Adipose tissue (tissue), 3 donors: Measurements from ENCODE around the gene MDFI. TPM values are rescaled to one million over a fixed set of nuclear protein-coding genes. Genes with fewer than 3 reads are reported as not detected.

Experiments
- H3K27ac ChIP-seq: one replicate; pipeline ENCODE4 v1.5.1; 2013; ENCODE audit warnings: low read depth, low read length
- WGBS, 3 donors: extraction: QIAGEN DNeasy Blood & Tissue Kit; methylation state at CpG; one replicate each; pipeline ENCODE4 v1.1.7; 2013; 5-methylcytosine and 5-hydroxymethylcytosine counted together
- polyA plus RNA-seq, 3 donors: library from polyadenylated mRNA; stranded (reverse); fragments of 200-250 nt; gene quantifications; one replicate each; pipeline ENCODE4 v1.2.3, GENCODE V29; 2013
- donor health status: healthy with polysubstance abuse.
- donor health status: Bipolar disorder and iron deficiency.
- donor health status: healthy.

MDFI gene, protein sequence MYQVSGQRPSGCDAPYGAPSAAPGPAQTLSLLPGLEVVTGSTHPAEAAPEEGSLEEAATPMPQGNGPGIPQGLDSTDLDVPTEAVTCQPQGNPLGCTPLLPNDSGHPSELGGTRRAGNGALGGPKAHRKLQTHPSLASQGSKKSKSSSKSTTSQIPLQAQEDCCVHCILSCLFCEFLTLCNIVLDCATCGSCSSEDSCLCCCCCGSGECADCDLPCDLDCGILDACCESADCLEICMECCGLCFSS
- 100 to 1,000 TPM in 1 of 3 donors, 10 to 100 TPM in 1, 1 to 10 TPM in 1; 5.5 to 178 (median 47.3) TPM for polyA plus RNA-seq

DNA sequence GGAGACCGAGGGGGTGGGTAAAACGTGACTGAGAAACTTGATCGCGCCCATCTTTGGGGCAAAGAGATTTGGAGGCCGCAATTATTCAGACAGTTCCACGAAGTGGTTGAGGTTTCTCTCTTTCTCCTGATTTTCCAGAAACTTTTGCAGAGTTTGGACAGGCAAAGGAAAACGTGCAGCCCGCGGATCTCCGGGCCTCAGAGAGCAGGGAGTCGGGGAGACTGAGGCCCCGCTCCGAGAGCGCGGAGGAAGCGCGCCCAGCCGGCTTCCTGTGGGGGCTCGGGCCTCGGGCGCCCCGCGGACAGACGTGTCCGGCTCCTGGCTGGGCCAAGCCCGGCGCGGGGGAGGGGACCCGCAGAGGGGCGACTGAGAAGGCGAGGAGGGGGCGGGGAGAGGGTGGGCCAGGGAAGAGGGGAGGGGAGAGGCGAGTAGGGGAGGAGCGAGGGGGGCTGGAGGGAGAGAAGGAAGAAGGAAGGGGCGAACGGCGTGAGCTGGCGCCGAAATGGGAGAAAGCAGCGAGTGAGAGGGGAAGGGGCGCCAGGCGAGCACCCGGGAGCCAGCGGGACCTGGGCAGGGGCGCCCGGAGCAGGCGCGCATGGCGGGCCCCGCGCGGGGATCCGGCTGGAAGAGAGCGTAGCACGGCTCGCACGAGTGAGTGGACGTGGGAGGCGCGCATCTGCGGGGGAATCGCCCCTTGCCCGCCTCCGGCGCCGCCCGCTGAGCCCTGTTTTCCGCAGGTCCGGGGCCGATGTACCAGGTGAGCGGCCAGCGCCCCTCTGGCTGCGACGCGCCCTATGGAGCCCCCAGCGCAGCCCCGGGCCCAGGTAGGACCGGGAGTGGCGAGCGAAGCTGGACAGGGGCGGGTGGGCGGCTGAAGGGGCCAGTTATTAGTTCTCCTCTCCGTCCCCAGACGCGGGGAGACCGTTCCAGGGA, at the start of gene MDFI:
Gene MDFI, plus strand, starts transcription at position 467 of the 933 bp plus-strand sequence. Its CDS starts 282 bp downstream, at position 749.
- 1% methylated on average over 61 to 86 of the region's 86 CpGs for WGBS, 3 donors
- H3K27ac ChIP-seq: no peak within 1 kb of the TSS

DNA sequence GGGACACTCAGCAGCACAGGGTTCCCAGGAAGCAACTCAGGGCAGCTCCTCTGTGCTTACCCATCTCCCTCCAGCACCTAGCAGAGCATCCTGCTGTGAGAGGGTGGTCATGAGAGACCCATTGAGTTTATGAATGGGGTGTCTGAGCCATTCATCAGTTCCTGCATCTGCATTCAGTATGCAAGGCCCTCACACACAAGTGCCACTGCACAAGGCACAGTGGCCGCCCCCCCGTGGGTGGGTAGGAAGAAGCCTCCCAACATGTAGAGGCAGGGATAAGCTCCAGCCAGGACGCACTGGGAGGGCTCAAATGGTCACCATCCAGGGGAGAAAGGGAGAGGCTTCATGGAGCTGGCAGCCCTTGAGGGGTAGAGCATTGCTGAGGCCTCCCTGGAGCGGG, 49.0 kb upstream of the MDFI start:
- WGBS, 3 donors: 83 to 88% (median 87%) methylated on average over 3 to 4 of the region's 4 CpGs
- H3K27ac ChIP-seq: no peak overlapping the region

DNA sequence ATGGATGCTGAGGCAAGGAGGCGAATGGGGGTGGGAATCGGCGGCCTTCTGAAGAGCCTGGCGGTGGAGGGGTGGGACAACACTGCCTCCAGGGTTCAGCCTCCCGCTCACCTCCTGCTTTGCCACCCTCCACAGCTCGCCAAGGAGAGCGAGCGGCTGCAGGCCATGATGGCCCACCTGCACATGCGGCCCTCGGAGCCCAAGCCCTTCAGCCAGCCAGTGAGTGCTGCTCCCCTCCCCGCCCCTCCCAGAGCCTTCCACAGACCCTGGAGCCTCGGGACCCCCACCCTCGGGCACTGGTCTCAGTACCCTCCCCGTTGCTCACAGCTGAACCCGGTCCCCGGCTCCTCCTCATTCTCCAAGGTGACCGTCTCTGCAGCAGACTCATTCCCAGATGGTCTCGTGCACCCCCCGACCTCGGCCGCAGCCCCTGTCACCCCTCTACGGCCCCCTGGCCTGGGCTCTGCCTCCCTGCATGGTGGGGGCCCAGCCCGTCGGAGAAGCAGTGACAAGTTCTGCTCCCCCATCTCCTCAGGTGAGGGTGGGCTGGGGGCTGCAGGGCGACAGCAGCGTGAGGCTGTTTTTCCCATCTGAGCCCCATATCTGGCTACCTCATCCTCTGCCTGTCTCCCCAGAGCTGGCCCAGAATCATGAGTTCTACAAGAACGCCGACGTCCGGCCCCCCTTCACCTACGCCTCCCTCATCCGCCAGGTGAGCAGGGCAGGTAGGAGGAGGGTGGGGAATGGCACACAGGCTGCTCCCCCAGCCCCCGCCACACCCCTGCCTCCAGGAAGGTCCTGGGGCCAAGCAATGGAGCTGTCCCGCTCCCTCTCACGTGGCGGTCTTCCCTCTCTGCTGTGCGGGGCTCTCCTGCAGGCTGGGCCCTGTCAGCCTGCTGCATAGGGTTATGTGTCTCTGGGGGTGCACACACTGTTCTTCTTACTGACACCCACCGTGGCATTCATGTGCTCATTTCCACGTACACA, 48.3 kb upstream of the MDFI start:
- no peak overlapping the region for H3K27ac ChIP-seq
- 87 to 94% (median 91%) methylated on average over 35 to 39 of the region's 39 CpGs for WGBS, 3 donors

GRCh38 chr6:41591122-41591521, 47.1 kb upstream of the MDFI start:
- WGBS, 3 donors: 74 to 95% (median 92%) methylated on average over 6 of the region's 6 CpGs
- no peak overlapping the region for H3K27ac ChIP-seq

DNA sequence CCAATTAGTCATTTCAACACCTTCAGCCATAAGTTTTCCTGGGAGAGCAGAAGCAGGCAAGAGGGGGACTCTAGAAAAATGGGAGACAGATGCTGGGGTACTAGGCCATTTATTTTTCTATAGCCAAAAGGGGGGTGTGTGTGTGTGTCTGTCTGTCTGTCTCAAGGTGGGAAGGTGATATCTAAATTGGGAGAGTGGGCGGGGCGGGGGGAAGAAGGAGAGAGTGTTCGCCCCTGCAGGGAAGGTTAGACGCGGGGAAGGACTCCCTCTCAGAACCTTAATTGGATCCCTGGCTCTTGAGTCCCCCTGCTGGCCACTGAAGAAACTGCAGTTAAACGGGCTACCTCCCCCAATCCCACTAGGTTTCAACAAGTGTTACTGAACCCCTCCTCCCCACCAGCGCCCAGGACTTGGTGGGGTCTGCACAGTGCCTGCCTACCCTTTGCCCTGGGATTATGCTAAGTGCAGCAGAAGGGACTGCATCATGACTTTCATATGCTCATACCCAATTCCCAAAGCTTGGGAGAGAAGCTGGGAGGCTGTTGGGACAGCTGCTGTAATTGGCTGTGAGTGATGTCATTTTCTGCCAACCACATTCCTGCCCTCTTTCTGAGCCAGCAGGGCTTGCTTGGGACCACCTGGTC, 46.3 kb upstream of the MDFI start:
- no peak overlapping the region for H3K27ac ChIP-seq
- 4 to 7% (median 5%) methylated on average over 7 of the region's 7 CpGs for WGBS, 3 donors

- 88 to 94% (median 91%) methylated on average over 24 of the region's 24 CpGs for WGBS, 3 donors
- H3K27ac ChIP-seq: no peak overlapping the region
Measured at GRCh38 chr6:41593406-41593805, 44.9 kb upstream of the MDFI start.

- WGBS, 3 donors: 88 to 92% (median 88%) methylated on average over 11 of the region's 11 CpGs
- no peak overlapping the region for H3K27ac ChIP-seq
Measured at GRCh38 chr6:41593839-41594238, 44.4 kb upstream of the MDFI start.

DNA sequence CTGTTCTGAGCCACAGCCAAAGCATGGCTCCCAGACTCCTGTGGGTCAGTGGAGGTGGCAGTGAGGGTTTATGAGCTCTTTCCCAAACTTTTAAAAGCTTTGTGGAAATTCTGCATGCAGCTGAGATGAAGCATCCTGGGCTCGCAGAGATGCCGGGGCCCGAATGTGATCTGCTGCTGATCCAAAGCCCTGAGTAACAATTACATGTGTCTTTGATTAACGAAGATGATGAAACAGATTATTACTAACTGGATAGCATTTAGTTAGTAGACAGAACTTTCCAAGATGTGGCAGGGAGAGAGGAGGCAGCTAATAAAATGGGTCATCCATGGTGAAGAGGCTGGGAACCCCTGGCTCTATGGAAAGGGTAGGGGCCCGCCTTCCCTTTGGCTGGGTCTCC, 43.9 kb upstream of the MDFI start:
- 82 to 88% (median 83%) methylated on average over 5 of the region's 5 CpGs for WGBS, 3 donors
- no peak overlapping the region for H3K27ac ChIP-seq

DNA sequence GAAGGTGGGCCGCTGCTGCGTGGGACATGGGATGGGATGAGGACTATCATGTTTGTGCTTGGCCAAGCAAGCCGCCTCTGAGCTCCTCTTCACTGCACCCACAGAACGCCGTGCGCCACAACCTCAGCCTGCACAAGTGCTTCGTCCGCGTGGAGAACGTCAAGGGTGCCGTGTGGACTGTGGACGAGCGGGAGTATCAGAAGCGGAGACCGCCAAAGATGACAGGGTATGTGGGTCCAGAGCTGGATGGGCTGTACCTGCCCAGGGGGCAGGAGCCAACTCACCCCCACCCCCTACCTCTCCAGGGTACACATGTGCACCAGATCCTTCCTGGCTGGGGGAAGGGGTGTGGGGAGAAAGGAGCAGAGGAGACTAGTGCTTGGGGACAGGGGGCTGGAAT, 43.5 kb upstream of the MDFI start:
- no peak overlapping the region for H3K27ac ChIP-seq
- 89 to 94% (median 93%) methylated on average over 15 of the region's 15 CpGs for WGBS, 3 donors

DNA sequence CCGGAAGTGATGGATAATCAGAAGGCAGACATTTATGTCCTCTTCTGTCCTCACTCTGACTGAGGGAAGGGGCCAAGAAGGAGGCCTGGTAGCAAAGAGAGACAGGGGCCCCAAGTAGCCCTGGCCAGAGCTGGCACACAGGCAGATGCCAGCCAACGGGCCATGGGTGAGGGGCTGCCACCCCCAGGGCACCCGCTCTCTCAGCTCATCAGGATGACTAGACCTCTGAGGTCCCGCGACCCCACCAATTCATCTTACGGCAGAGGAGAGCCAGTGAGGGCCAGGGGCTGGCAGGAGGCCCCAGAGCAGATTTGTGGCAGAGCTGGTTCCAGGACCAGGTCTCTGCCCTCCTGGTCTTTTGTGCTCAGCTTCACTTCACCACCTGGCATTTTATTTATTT, 43.1 kb upstream of the MDFI start:
- 88 to 94% (median 94%) methylated on average over 6 of the region's 6 CpGs for WGBS, 3 donors
- H3K27ac ChIP-seq: no peak overlapping the region

GRCh38 chr6:41596096-41596685, 42.1 kb upstream of the MDFI start:
- 82 to 94% (median 94%) methylated on average over 10 of the region's 10 CpGs for WGBS, 3 donors
- no peak overlapping the region for H3K27ac ChIP-seq

- 90 to 94% (median 92%) methylated on average over 11 of the region's 11 CpGs for WGBS, 3 donors
Measured at GRCh38 chr6:41596807-41597206, 41.5 kb upstream of the MDFI start.

GRCh38 chr6:41597246-41598000, 40.8 kb upstream of the MDFI start:
- no peak overlapping the region for H3K27ac ChIP-seq
- WGBS, 3 donors: 89 to 92% (median 91%) methylated on average over 17 to 19 of the region's 19 CpGs

More at GRCh38 chr6:41596807-41597206, 41.5 kb upstream of the MDFI start:
- H3K27ac ChIP-seq: no peak overlapping the region

GRCh38 chr6:41598670-41599014, 39.6 kb upstream of the MDFI start:
- 87 to 93% (median 90%) methylated on average over 8 of the region's 8 CpGs for WGBS, 3 donors
- H3K27ac ChIP-seq: no peak overlapping the region

GRCh38 chr6:41599015-41599851, 39.0 kb upstream of the MDFI start:
- H3K27ac ChIP-seq: no peak overlapping the region
- WGBS, 3 donors: 80 to 83% (median 83%) methylated on average over 19 to 21 of the region's 21 CpGs

DNA sequence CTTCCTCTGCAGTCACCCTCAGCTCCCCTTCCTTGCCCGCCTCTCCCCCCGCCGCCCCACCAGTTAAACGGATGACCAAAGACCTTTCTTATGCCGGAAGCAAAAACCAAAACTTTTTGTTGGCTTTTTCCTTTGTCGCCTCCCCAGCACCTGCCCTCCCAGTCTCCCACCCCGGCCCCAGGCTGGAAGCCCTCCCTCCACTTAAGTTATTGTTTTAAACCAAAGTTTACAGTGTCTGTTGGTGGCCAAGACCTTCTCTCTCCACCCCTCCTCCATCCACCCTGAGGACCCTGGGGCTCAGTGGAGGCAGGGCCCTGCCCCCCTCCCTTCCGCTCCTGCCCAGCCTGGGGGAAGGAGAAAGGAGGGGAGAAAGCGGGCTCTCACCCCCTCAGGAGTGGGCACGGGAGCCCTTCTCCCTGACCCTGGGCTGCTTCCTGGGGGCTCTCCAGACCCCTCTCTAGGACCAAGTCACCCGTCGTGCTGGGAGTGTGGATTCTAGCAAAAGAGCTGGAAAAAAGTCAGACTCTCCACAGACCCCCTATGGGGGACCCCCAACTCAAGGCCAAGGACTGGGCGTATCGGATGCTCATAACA, 38.3 kb upstream of the MDFI start:
- no peak overlapping the region for H3K27ac ChIP-seq
- WGBS, 3 donors: 78 to 91% (median 88%) methylated on average over 13 to 14 of the region's 14 CpGs
